ENCODE results near the gene CHURC1.

DNA sequence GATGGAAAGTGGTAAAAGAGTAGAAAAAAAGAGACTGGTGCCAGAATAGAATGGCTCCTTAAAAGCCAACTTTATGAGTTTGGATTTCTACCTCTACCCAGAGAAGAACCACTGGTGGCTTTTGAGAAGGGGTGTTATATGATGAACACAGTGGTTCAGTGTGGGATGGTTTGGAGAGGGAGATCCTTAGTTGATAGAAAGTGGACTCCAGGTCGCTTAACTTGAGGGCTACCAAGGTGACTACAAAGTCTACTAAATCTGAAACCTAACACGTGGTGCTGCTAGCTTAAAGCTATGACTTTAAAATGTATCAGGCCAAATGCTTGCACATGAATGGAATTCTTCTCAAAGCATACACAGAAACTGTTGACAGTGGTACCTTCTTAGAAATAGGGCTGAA lies 42.9 kb upstream of the CHURC1 start:
- TF ChIP-seq POLR2A (IDR thresholded peaks at IDR 0.05) = no peak
- TF ChIP-seq, protein P1, sequence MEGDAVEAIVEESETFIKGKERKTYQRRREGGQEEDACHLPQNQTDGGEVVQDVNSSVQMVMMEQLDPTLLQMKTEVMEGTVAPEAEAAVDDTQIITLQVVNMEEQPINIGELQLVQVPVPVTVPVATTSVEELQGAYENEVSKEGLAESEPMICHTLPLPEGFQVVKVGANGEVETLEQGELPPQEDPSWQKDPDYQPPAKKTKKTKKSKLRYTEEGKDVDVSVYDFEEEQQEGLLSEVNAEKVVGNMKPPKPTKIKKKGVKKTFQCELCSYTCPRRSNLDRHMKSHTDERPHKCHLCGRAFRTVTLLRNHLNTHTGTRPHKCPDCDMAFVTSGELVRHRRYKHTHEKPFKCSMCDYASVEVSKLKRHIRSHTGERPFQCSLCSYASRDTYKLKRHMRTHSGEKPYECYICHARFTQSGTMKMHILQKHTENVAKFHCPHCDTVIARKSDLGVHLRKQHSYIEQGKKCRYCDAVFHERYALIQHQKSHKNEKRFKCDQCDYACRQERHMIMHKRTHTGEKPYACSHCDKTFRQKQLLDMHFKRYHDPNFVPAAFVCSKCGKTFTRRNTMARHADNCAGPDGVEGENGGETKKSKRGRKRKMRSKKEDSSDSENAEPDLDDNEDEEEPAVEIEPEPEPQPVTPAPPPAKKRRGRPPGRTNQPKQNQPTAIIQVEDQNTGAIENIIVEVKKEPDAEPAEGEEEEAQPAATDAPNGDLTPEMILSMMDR (IDR thresholded peaks at IDR 0.05) = no peak
